Tibial nerve (tissue), 4 donors: ENCODE measurements around the gene NR3C1.

ENCODE experiments used
- EP300 ChIP-seq, 2 donors: sonication (generic); formaldehyde crosslinking; IDR thresholded peaks; one replicate each; pipeline ENCODE4 v1.6.1; 2017; ENCODE audit warnings: antibody characterized with exemption in 2 of 2, mild to moderate bottlenecking in 1 of 2
- POLR2A ChIP-seq, 2 donors: fragments of 450-650 bp; IDR thresholded peaks; one replicate each; pipeline ENCODE4 v1.6.1; 2017; ENCODE audit warnings: antibody characterized with exemption in 2 of 2, mild to moderate bottlenecking in 2 of 2, moderate library complexity in 2 of 2
- TF ChIP-seq, protein P1 (sequence below), 5 experiments: fragments of 200-600 bp in 3 of 5; fragments of 450-650 bp in 2 of 5; sonication (generic) in 3 of 5; IDR thresholded peaks; one replicate each; pipeline ENCODE4 v1.5.1; 2016 to 2019; ENCODE audit warnings: antibody characterized with exemption in 5 of 5, mild to moderate bottlenecking in 3 of 5, moderate library complexity in 2 of 5

DNA sequence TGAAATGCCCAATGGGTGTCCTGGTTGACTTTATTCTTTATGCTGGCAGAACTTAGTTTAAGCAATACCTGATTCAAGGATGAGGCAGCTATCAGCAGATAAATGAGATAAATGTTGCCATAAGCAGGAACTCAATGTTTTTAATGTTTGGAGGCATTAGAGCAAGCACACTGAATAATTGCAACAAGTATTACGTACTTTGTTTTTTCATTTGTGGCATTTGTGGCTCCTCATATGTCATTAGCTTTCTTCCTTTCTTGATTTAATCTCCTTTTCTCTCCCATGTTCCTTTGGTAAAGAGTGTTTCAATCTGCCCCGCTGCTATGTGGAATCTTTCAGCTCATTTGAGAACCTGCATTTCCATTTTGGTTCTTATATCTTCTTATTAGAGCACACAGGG, 6.4 kb upstream of the NR3C1 start:
- TF ChIP-seq POLR2A (IDR thresholded peaks at IDR 0.05) = no peak
- TF ChIP-seq, protein P1, sequence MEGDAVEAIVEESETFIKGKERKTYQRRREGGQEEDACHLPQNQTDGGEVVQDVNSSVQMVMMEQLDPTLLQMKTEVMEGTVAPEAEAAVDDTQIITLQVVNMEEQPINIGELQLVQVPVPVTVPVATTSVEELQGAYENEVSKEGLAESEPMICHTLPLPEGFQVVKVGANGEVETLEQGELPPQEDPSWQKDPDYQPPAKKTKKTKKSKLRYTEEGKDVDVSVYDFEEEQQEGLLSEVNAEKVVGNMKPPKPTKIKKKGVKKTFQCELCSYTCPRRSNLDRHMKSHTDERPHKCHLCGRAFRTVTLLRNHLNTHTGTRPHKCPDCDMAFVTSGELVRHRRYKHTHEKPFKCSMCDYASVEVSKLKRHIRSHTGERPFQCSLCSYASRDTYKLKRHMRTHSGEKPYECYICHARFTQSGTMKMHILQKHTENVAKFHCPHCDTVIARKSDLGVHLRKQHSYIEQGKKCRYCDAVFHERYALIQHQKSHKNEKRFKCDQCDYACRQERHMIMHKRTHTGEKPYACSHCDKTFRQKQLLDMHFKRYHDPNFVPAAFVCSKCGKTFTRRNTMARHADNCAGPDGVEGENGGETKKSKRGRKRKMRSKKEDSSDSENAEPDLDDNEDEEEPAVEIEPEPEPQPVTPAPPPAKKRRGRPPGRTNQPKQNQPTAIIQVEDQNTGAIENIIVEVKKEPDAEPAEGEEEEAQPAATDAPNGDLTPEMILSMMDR (IDR thresholded peaks at IDR 0.05) = no peak
- TF ChIP-seq EP300 (IDR thresholded peaks at IDR 0.05) = no peak
